SIG-M5 treated with dmso at 0.1 percent for 504 hours (cell line): ENCODE measurements around the gene OPRD1.
"Not testable (repeated sequence)": the region's sequence is repeated elsewhere in the genome, so short reads cannot be mapped to it uniquely, and the experiment has no call there.

Source experiments
- DNase-seq: peaks from one replicate; lab custom pipeline; 2025; ENCODE audit not compliant: unreplicated experiment; lab: John Stamatoyannopoulos, UW

The OPRD1 gene

DNA sequence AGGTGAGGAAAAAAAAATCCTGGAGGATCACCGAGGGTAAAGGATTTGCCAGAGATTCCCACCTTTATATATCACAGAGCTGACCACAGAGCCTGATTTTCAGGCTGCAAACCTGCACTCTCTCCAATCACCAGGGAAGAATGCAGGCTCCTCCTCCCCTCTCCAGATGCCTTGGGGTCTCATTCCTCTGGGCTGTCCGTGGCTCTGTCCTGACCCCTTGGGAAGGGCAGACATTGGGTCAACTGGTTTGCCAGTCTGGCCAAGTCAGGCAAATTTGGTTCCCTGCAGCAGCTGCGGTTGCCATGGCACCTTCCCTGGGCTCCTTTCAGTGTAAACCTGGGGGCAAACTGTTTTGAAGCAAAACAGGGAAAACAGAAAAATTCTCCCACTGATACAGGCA, 11.6 kb upstream of the OPRD1 start:
- no peak for DNase-seq

GRCh38 chr1:28801461-28801860, 10.5 kb upstream of the OPRD1 start:
- no peak for DNase-seq

DNA sequence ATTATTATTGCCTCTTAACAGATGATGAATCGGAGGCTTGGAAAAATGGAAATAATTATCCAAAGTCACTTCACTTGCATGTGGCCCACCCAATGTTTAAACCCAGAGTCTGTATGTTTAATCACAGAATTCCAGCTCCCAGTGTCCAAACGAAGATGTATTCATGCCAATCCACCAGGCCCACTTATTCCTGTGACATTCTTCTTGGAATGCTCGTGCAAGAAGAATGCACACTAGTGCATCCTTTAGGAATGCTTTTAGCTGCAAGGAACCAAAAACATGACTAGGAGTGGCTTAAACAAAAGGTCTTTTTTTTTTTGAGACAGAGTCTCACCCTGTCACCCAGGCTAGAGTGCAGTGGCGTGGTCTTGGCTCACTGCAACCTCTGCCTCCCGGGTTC, 8.9 kb upstream of the OPRD1 start:
- DNase-seq = no peak

- DNase-seq = no peak
These were observed 8.3 kb upstream of the OPRD1 start for GRCh38 chr1:28803662-28804061.

DNA sequence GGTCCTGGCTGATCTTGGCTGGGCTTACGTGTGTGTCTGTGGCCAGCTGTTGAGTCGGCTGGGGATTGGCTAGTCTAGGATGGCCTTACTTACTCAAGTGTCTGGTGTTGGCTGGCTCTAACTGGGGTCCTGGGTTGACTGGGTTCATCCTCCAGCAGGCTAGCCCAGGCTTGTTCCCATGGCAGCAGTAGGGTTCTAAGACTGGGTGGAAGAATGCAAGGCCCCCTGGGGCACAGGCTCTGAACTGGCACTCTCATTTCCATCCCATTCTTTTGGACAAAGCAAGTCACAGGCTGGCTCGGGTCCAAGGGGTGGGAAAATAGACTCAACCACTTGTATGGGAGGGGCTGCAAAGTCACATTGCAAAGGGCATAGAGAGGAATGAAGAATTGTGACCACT, 7.9 kb upstream of the OPRD1 start:
- DNase-seq = no peak

DNA sequence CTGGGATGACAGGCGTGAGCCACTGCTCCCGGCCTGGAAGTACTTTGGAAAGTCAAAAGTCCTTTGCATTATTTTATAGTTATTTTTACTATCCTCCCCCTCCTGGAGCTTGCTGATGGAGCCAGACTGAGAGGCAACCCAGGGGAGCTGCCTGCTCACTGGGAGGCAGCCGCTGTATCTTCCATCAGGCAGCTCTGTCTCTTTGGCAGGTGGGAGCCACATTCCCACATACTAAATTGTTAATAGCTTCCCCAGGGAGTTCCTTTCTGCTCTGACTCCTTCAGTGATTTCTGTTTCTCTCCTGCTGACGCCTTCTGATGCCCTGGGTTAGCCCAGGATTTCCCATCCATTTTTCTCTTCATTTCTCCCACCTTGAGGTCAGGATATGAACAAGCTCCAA, 4.9 kb upstream of the OPRD1 start:
- no peak for DNase-seq

DNA sequence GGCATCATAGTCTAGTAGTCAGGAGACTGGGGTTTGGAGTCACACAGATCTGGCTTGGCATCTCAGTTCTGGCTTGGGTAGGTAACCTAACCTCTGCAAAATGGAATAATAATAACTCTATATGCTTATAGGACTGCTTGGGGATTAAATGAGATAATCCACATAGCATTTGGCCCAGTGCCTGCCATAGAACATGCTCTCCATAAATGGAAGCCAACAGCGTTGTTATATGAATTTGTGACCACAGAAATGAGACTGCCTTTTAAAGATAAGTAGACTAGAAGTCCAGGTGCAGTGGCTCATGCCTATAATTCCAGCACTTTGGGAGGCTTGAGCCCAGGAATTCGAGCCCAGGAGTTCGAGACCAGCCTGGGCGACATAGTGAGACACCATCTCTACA, 4.0 kb upstream of the OPRD1 start:
- DNase-seq = no peak

DNA sequence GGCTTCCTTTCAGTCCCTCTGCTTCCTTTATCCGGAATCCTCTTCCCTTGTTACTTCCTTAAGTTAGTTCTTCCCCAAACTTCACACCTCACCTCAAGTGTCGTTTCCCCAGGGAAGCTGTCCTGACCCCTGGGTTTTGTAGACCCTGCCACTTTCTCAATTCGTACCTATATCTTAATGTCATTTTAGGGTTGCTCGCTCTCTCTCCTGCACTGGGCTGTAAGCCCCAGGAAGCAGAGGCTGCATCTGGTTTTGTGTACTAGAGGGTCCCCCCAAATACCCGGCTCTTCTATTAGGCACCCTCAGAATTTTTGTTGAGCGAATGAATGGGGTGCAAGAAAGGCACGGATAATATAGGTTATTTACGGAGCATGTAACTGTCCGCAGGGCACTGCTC, 603 bp upstream of the OPRD1 start:
- DNase-seq = no peak

GRCh38 chr1:28812669-28813468, 899 bp downstream of the OPRD1 start:
- no peak for DNase-seq

- DNase-seq = no peak
These were observed 2.0 kb downstream of the OPRD1 start for GRCh38 chr1:28813931-28814465.

- DNase-seq = no peak
These were observed 3.7 kb downstream of the OPRD1 start for GRCh38 chr1:28815533-28816185.

- DNase-seq = no peak
These were observed 5.2 kb downstream of the OPRD1 start for GRCh38 chr1:28817133-28817532.

DNA sequence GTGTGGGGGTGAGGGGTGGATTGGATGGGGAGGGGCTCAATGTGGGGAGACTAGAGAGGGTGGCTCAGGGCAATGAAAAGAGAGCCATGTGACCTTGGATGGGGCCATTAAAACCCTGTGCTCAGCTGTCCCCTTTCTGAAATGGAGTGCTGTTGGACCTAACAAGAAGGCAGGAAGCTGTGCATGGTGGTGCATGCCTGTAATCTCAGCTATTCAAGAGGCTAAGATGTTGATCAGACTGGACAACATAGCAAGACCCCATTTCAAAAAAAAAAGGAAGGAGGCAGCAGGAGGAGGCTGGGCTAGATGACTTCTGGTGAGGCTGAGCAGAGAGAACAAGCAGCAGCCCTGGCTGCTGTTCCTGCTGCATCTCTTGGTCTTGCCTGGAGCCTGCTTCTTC, 7.0 kb downstream of the OPRD1 start:
- DNase-seq = no peak

- no peak for DNase-seq
These were observed 10.8 kb downstream of the OPRD1 start for GRCh38 chr1:28822799-28823198.

GRCh38 chr1:28824061-28824460, 12.1 kb downstream of the OPRD1 start:
- DNase-seq = not testable (repeated sequence)

DNA sequence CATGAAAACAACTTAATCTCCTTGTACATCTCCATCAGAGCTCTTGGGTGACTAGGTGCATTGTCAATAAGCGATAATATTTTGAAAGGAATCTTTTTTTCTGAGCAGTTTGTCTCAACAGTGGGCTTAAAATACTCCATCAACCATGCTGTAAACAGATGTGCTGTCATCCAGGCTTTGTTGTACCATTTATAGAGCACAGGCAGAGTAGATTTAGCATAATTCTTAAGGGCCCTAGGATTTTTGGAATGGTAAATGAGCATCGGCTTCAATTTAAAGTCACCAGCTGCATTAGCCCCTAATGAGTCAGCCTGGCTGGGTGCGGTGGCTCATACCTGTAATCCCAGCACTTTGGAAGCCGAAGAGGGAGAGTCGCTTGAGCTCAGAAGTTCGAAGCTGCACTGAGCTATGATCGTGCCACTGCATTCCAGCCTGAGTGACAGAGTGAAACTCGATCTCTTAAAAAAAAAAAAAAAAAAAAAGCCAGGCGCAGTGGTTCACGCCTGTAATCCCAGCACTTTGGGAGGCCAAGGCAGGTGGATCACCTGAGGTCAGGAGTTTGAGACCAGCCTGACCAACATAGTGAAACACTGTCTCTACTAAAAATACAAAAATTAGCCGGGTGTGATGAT, 16.4 kb downstream of the OPRD1 start:
- not testable (repeated sequence) for DNase-seq

GRCh38 chr1:28830814-28831213, 18.8 kb downstream of the OPRD1 start:
- no peak for DNase-seq

- DNase-seq = no peak
These were observed 21.0 kb downstream of the OPRD1 start for GRCh38 chr1:28832966-28833365.

- no peak for DNase-seq
These were observed 21.4 kb downstream of the OPRD1 start for GRCh38 chr1:28833381-28833780.

- no peak for DNase-seq
These were observed 23.3 kb downstream of the OPRD1 start for GRCh38 chr1:28835237-28835650.

GRCh38 chr1:28836421-28836956, 24.5 kb downstream of the OPRD1 start:
- DNase-seq = no peak
